Esophagus squamous epithelium (tissue), 4 donors: ENCODE results near the gene GSAP.
"Not testable (repeated sequence)": the region's sequence is repeated elsewhere in the genome, so short reads cannot be mapped to it uniquely, and the experiment has no call there.

Experiments
- CTCF ChIP-seq, 6 experiments: fragments of 450-650 bp in 4 of 6; fragments of 200-600 bp in 2 of 6; sonication (generic) in 2 of 6; IDR thresholded peaks; one replicate each; pipeline ENCODE4 v1.5.1; 2016 to 2019; ENCODE audit warnings: antibody characterized with exemption in 6 of 6, mild to moderate bottlenecking in 4 of 6, moderate library complexity in 4 of 6
- POLR2A ChIP-seq, 4 donors: fragments of 450-650 bp; IDR thresholded peaks; one replicate each; pipeline ENCODE4 v1.6.1; 2017; ENCODE audit warnings: antibody characterized with exemption in 4 of 4, mild to moderate bottlenecking in 4 of 4, moderate library complexity in 3 of 4

GRCh38 chr7:77345426-77345825 is 70.7 kb downstream of the GSAP start:
- TF ChIP-seq CTCF, POLR2A (IDR thresholded peaks at IDR 0.05): not testable (repeated sequence)
